Keratinocyte (primary cell): ENCODE results near the gene NOS1AP.

Source experiments
- EZH2 ChIP-seq: IDR thresholded peaks from one replicate; pipeline ENCODE4 v1.6.1; 2012; ENCODE audit warnings: inconsistent platforms, mild to moderate bottlenecking, low read length, moderate library complexity
- TF ChIP-seq, protein P1 (sequence below), 3 experiments: IDR thresholded peaks in 1 of 3; conservative IDR thresholded peaks in 1 of 3; optimal IDR thresholded peaks in 1 of 3; 2 replicates in 2 of 3; 3 replicates in 1 of 3; pipeline versions ENCODE3 to v1.5.1; 2011; ENCODE audit warnings: low read length in 3 of 3, mild to moderate bottlenecking in 3 of 3, moderate library complexity in 2 of 3, control low read depth in 1 of 3, inconsistent platforms in 1 of 3; ENCODE audit not compliant: insufficient read depth in 2 of 3; ENCODE audit errors: extremely low read depth in 1 of 3

GRCh38 chr1:162187687-162188276 lies 118.3 kb downstream of the NOS1AP start:
- no peak for TF ChIP-seq EZH2
- TF ChIP-seq, protein P1, sequence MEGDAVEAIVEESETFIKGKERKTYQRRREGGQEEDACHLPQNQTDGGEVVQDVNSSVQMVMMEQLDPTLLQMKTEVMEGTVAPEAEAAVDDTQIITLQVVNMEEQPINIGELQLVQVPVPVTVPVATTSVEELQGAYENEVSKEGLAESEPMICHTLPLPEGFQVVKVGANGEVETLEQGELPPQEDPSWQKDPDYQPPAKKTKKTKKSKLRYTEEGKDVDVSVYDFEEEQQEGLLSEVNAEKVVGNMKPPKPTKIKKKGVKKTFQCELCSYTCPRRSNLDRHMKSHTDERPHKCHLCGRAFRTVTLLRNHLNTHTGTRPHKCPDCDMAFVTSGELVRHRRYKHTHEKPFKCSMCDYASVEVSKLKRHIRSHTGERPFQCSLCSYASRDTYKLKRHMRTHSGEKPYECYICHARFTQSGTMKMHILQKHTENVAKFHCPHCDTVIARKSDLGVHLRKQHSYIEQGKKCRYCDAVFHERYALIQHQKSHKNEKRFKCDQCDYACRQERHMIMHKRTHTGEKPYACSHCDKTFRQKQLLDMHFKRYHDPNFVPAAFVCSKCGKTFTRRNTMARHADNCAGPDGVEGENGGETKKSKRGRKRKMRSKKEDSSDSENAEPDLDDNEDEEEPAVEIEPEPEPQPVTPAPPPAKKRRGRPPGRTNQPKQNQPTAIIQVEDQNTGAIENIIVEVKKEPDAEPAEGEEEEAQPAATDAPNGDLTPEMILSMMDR (optimal IDR thresholded peaks at IDR 0.05 in 1 of 3, IDR thresholded peaks at IDR 0.05 in 1 of 3, conservative IDR thresholded peaks at IDR 0.05 in 1 of 3; ENCODE audit: extremely low read depth in 1 of 3, insufficient read depth in 2 of 3, low read length in 3 of 3) = no peak
